Measurements from ENCODE around the gene MBD5. TPM values are rescaled to one million over a fixed set of nuclear protein-coding genes. Genes with fewer than 3 reads are reported as not detected.

MBD5 gene
- total RNA-seq, 1 donor from 2014 or later, result 15.0 TPM

GRCh38 chr2:148013876-148014275 lies 7.0 kb upstream of the MBD5 start:
- DNase-seq (ENCODE audit: low read depth), result no peak
- TF ChIP-seq CTCF (conservative IDR thresholded peaks at IDR 0.05; ENCODE audit: low read depth, low read length), result no peak

GRCh38 chr2:148014616-148015015 lies 6.3 kb upstream of the MBD5 start:
- H3K4me3 ChIP-seq (ENCODE audit: low read depth, low read length), result no peak overlapping the region
- DNase-seq (ENCODE audit: low read depth), result no peak
- TF ChIP-seq CTCF (conservative IDR thresholded peaks at IDR 0.05; ENCODE audit: low read depth, low read length), result no peak

More at GRCh38 chr2:148013876-148014275, 7.0 kb upstream of the MBD5 start:
- H3K4me3 ChIP-seq (ENCODE audit: low read depth, low read length), result no peak overlapping the region

GRCh38 chr2:148020111-148021058 lies 506 bp upstream of the MBD5 start, which contains the start of gene ORC4:
Gene ORC4 (minus strand): TSS chr2:148020737. CDS start chr2:147975958, 44,779 bp downstream.
- H3K4me3 ChIP-seq (ENCODE audit: low read depth, low read length), result peak within 1 kb of the TSS; percentile 78
- TF ChIP-seq CTCF (conservative IDR thresholded peaks at IDR 0.05; ENCODE audit: low read depth, low read length), result peak; percentile 62
- DNase-seq (ENCODE audit: low read depth), result peak; percentile 93

GRCh38 chr2:148021886-148022285 lies 995 bp downstream of the MBD5 start:
- no peak for DNase-seq (ENCODE audit: low read depth)
- peak overlapping the region; percentile 78 for H3K4me3 ChIP-seq (ENCODE audit: low read depth, low read length)
- no peak for TF ChIP-seq CTCF (conservative IDR thresholded peaks at IDR 0.05; ENCODE audit: low read depth, low read length)

GRCh38 chr2:148022351-148022750 lies 1.5 kb downstream of the MBD5 start:
- TF ChIP-seq CTCF (conservative IDR thresholded peaks at IDR 0.05; ENCODE audit: low read depth, low read length), result no peak
- DNase-seq (ENCODE audit: low read depth), result no peak
- H3K4me3 ChIP-seq (ENCODE audit: low read depth, low read length), result peak overlapping the region; percentile 78

- no peak for TF ChIP-seq CTCF (conservative IDR thresholded peaks at IDR 0.05; ENCODE audit: low read depth, low read length)
- DNase-seq (ENCODE audit: low read depth), result no peak
- peak overlapping the region; percentile 78 for H3K4me3 ChIP-seq (ENCODE audit: low read depth, low read length)
Measured at GRCh38 chr2:148022882-148023281, 2.0 kb downstream of the MBD5 start.
